DND-41 (cell line): ENCODE results near the gene EPHB1.

Experiments
- EZH2 ChIP-seq: IDR thresholded peaks from 3 replicates; pipeline ENCODE4 v1.6.1; 2012; ENCODE audit warnings: borderline replicate concordance, low read depth, mild to moderate bottlenecking, moderate library complexity, low read length, inconsistent platforms; ENCODE audit not compliant: severe bottlenecking
- TF ChIP-seq, protein P1 (sequence below): IDR thresholded peaks from 2 replicates; pipeline ENCODE4 v1.5.1; 2012; ENCODE audit warnings: borderline replicate concordance, low read length, moderate library complexity, mild to moderate bottlenecking; ENCODE audit not compliant: poor library complexity, severe bottlenecking; ENCODE audit errors: extremely low read depth

GRCh38 chr3:135214400-135214799 lies 419.3 kb downstream of the EPHB1 start:
- TF ChIP-seq, protein P1, sequence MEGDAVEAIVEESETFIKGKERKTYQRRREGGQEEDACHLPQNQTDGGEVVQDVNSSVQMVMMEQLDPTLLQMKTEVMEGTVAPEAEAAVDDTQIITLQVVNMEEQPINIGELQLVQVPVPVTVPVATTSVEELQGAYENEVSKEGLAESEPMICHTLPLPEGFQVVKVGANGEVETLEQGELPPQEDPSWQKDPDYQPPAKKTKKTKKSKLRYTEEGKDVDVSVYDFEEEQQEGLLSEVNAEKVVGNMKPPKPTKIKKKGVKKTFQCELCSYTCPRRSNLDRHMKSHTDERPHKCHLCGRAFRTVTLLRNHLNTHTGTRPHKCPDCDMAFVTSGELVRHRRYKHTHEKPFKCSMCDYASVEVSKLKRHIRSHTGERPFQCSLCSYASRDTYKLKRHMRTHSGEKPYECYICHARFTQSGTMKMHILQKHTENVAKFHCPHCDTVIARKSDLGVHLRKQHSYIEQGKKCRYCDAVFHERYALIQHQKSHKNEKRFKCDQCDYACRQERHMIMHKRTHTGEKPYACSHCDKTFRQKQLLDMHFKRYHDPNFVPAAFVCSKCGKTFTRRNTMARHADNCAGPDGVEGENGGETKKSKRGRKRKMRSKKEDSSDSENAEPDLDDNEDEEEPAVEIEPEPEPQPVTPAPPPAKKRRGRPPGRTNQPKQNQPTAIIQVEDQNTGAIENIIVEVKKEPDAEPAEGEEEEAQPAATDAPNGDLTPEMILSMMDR: no peak
- TF ChIP-seq EZH2: no peak
